ENCODE data around the gene FBXO17. TPM values are rescaled to one million over a fixed set of nuclear protein-coding genes. Genes with fewer than 3 reads are reported as not detected.
A peak's percentile ranks its signal among the peaks of the same experiment; 100 is the strongest.

Gene FBXO17
- total RNA-seq, 1 experiment from 2014 or later = 26.3 TPM

GRCh38 chr19:38894968-38895367 is 80.6 kb downstream of the FBXO17 start:
- no peak for DNase-seq (ENCODE audit: low read depth)

- no peak for DNase-seq (ENCODE audit: low read depth)
These were observed 82.2 kb downstream of the FBXO17 start for GRCh38 chr19:38893341-38893771.

- DNase-seq (ENCODE audit: low read depth) = no peak
These were observed 82.7 kb downstream of the FBXO17 start for GRCh38 chr19:38892841-38893240.

- DNase-seq (ENCODE audit: low read depth) = peak; percentile 65
These were observed 83.8 kb downstream of the FBXO17 start for GRCh38 chr19:38891771-38892170.

Other genes with a start within 250 kb of the FBXO17 start
- not detected in 2 replicates for gene CAPN12, start 231.3 kb downstream of the FBXO17 start, total RNA-seq (2014; rRNA removed)
- gene LGALS7, start 202.2 kb downstream of the FBXO17 start, total RNA-seq (2014; rRNA removed) = not detected in 2 replicates
- gene LGALS7B, start 186.5 kb downstream of the FBXO17 start, total RNA-seq (2014; rRNA removed) = not detected in 2 replicates
- not detected in 2 replicates for gene LGALS4, start 162.8 kb downstream of the FBXO17 start, total RNA-seq (2014; rRNA removed)
- 28.7 and 41.0 TPM in 2 replicates for gene ECH1, start 143.9 kb downstream of the FBXO17 start, total RNA-seq (2014; rRNA removed)
- 289 and 297 TPM in 2 replicates for gene HNRNPL, start 125.8 kb downstream of the FBXO17 start, total RNA-seq (2014; rRNA removed)
- 0.34 TPM in 1 of 2 replicates, not detected in the other for gene RINL, start 97.5 kb downstream of the FBXO17 start, total RNA-seq (2014; rRNA removed)
- 64.6 and 73.2 TPM in 2 replicates for gene SIRT2, start 76.1 kb downstream of the FBXO17 start, total RNA-seq (2014; rRNA removed)
- gene NFKBIB, start 75.8 kb downstream of the FBXO17 start, total RNA-seq (2014; rRNA removed) = 20.3 and 21.8 TPM in 2 replicates
- not detected in 2 replicates for gene CCER2, start 63.6 kb downstream of the FBXO17 start, total RNA-seq (2014; rRNA removed)
- 29.9 and 35.9 TPM in 2 replicates for gene SARS2, start 45.0 kb downstream of the FBXO17 start, total RNA-seq (2014; rRNA removed)
- 67.2 and 80.3 TPM in 2 replicates for gene MRPS12, start 44.8 kb downstream of the FBXO17 start, total RNA-seq (2014; rRNA removed)
- 4.4 and 14.0 TPM in 2 replicates for gene FBXO27, start 56.8 kb upstream of the FBXO17 start, total RNA-seq (2014; rRNA removed)
- gene ACP7, start 108.6 kb upstream of the FBXO17 start, total RNA-seq (2014; rRNA removed) = 0.13 and 0.29 TPM in 2 replicates
- 10.8 and 15.5 TPM in 2 replicates for gene PAK4, start 150.0 kb upstream of the FBXO17 start, total RNA-seq (2014; rRNA removed)
- gene NCCRP1, start 221.2 kb upstream of the FBXO17 start, total RNA-seq (2014; rRNA removed) = not detected in 2 replicates
- gene SYCN, start 228.5 kb upstream of the FBXO17 start, total RNA-seq (2014; rRNA removed) = not detected in 2 replicates